ENCODE measurements around the gene PRDX6.
"Not testable (repeated sequence)": the region's sequence is repeated elsewhere in the genome, so short reads cannot be mapped to it uniquely, and the experiment has no call there.

The PRDX6 gene

DNA sequence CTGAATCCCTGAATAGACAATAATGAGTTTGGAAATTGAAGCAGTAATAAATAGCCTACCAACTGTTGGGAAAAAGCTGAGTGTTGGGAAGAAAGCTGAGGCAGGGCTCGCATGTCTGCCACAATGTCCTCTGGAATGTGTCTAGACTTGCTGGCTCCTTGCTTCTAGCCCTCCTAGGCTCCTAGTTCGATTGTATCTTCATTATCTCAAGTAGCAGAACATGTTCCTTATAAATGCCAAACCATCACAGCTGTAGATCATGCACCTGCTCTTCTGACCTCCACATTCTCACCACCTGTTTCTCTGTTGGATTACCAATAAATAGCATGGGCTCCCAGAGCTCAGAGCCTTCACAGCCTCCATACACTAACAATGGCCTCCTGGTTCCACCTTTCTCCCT is 12.9 kb upstream of the PRDX6 start:
- H3K4me1 ChIP-seq (ENCODE audit: control insufficient read depth, insufficient read depth, low read length); H3K9me3 ChIP-seq (ENCODE audit: control insufficient read depth, low read length); H3K27me3 ChIP-seq (ENCODE audit: control insufficient read depth, insufficient read depth, low read length, poor library complexity, severe bottlenecking); H3K27ac ChIP-seq (ENCODE audit: insufficient read depth, low read depth, low read length, poor library complexity, severe bottlenecking); H3K4me3 ChIP-seq (ENCODE audit: insufficient read depth, low read depth, low read length); H3K36me3 ChIP-seq (ENCODE audit: control insufficient read depth, insufficient read depth, low read length): not testable (repeated sequence)
- 91 to 92% methylated on average over 2 of the region's 2 CpGs for WGBS, 2 experiments

- no peaks in the 10 kb centered on the region for H3K4me1 ChIP-seq (ENCODE audit: control insufficient read depth, insufficient read depth, low read length)
- H3K36me3 ChIP-seq (ENCODE audit: control insufficient read depth, insufficient read depth, low read length) = no peaks in the 10 kb centered on the region
- no peak overlapping the region for H3K27ac ChIP-seq (ENCODE audit: insufficient read depth, low read depth, low read length, poor library complexity, severe bottlenecking)
- WGBS, 2 experiments = 88 to 98% methylated on average over 4 of the region's 4 CpGs
- H3K9me3 ChIP-seq (ENCODE audit: control insufficient read depth, low read length) = peaks cover 2% of the 10 kb centered on the region
- H3K27me3 ChIP-seq (ENCODE audit: control insufficient read depth, insufficient read depth, low read length, poor library complexity, severe bottlenecking) = no peaks in the 10 kb centered on the region
- H3K4me3 ChIP-seq (ENCODE audit: insufficient read depth, low read depth, low read length) = no peak overlapping the region
Observed at GRCh38 chr1:173467426-173467825, 9.7 kb upstream of the PRDX6 start.

GRCh38 chr1:173469656-173470055 is 7.5 kb upstream of the PRDX6 start:
- Histone ChIP-seq H3K4me1 (ENCODE audit: control insufficient read depth, insufficient read depth, low read length) (no peaks in the 10 kb centered on the region), H3K27me3 (ENCODE audit: control insufficient read depth, insufficient read depth, low read length, poor library complexity, severe bottlenecking) (no peaks in the 10 kb centered on the region), H3K36me3 (ENCODE audit: control insufficient read depth, insufficient read depth, low read length) (no peaks in the 10 kb centered on the region), H3K4me3 (ENCODE audit: insufficient read depth, low read depth, low read length) (no peak overlapping the region), H3K27ac (ENCODE audit: insufficient read depth, low read depth, low read length, poor library complexity, severe bottlenecking) (no peak overlapping the region), H3K9me3 (ENCODE audit: control insufficient read depth, low read length) (peaks cover 2% of the 10 kb centered on the region)
- 92 to 94% methylated on average over 3 of the region's 3 CpGs for WGBS, 2 experiments

DNA sequence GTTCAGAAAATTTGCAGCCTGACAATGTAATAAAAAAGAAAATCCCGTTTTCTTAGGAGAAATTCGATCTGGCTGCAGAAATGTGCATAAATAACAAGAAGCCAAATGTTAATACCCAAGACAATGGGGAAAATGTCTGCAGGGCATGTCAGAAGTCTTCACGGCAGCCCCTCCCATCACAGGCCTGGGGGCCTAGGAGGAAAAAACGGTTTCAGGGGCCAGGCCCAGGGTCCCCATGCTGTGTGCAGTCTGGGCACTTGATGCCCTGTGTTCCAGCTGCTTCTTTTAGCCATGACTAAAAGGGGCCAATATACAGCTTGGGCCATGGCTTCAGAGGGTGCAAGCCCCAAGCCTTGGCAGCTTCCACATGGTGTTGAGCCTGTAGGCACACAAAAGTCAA is 6.5 kb upstream of the PRDX6 start:
- Histone ChIP-seq H3K36me3 (ENCODE audit: control insufficient read depth, insufficient read depth, low read length) (no peaks in the 10 kb centered on the region), H3K9me3 (ENCODE audit: control insufficient read depth, low read length) (peaks cover 2% of the 10 kb centered on the region)

GRCh38 chr1:173473599-173474011 is 3.5 kb upstream of the PRDX6 start:
- 90 to 91% methylated on average over 2 of the region's 2 CpGs for WGBS, 2 experiments
- H3K27ac ChIP-seq (ENCODE audit: insufficient read depth, low read depth, low read length, poor library complexity, severe bottlenecking) = no peak overlapping the region

More for the DNA sequence above, 6.5 kb upstream of the PRDX6 start:
- no peak overlapping the region for H3K4me3 ChIP-seq (ENCODE audit: insufficient read depth, low read depth, low read length)
- H3K4me1 ChIP-seq (ENCODE audit: control insufficient read depth, insufficient read depth, low read length) = no peaks in the 10 kb centered on the region
- 93 to 95% methylated on average over 4 of the region's 4 CpGs for WGBS, 2 experiments
- no peak overlapping the region for H3K27ac ChIP-seq (ENCODE audit: insufficient read depth, low read depth, low read length, poor library complexity, severe bottlenecking)
- no peaks in the 10 kb centered on the region for H3K27me3 ChIP-seq (ENCODE audit: control insufficient read depth, insufficient read depth, low read length, poor library complexity, severe bottlenecking)

GRCh38 chr1:173474097-173474779 is 2.9 kb upstream of the PRDX6 start:
- Histone ChIP-seq H3K4me3 (ENCODE audit: insufficient read depth, low read depth, low read length) (no peak overlapping the region), H3K4me1 (ENCODE audit: control insufficient read depth, insufficient read depth, low read length) (peaks cover 5% of the 10 kb centered on the region), H3K27ac (ENCODE audit: insufficient read depth, low read depth, low read length, poor library complexity, severe bottlenecking) (peak overlapping the region; percentile 8), H3K36me3 (ENCODE audit: control insufficient read depth, insufficient read depth, low read length) (no peaks in the 10 kb centered on the region), H3K9me3 (ENCODE audit: control insufficient read depth, low read length) (peaks cover 2% of the 10 kb centered on the region), H3K27me3 (ENCODE audit: control insufficient read depth, insufficient read depth, low read length, poor library complexity, severe bottlenecking) (no peaks in the 10 kb centered on the region)
- WGBS, 2 experiments = 83 to 86% methylated on average over 5 of the region's 5 CpGs

More at GRCh38 chr1:173473599-173474011, 3.5 kb upstream of the PRDX6 start:
- Histone ChIP-seq H3K9me3 (ENCODE audit: control insufficient read depth, low read length) (peaks cover 2% of the 10 kb centered on the region), H3K4me1 (ENCODE audit: control insufficient read depth, insufficient read depth, low read length) (peaks cover 4% of the 10 kb centered on the region), H3K27me3 (ENCODE audit: control insufficient read depth, insufficient read depth, low read length, poor library complexity, severe bottlenecking) (no peaks in the 10 kb centered on the region), H3K36me3 (ENCODE audit: control insufficient read depth, insufficient read depth, low read length) (no peaks in the 10 kb centered on the region), H3K4me3 (ENCODE audit: insufficient read depth, low read depth, low read length) (no peak overlapping the region)

DNA sequence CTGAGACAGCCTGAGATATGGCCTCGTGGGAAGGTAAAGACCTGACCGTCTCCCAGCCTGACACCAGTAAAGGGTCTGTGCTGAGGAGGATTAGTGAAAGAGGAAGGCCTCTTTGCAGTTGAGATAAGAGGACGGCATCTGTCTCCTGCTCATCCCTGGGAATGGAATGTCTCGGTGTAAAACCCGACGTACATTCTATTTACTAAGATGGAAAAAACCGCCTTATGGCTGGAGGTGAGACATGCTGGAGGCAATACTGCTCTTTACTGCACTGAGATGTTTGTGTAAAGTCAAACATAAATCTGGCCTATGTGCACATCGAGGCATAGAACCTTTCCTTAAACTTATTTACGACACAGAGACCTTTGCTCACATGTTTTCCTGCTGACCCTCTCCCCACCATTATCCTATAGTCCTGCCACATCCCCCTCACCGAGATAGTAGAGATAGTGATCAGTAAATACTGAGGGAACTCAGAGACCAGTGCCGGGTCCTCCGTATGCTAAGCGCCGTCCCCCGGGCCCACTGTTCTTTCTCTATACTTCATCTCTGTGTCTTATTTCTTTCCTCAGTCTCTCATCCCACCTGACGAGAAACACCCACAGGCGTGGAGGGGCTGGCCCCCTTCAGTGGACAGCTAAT is 2.2 kb upstream of the PRDX6 start:
- not testable (repeated sequence) for H3K27ac ChIP-seq (ENCODE audit: insufficient read depth, low read depth, low read length, poor library complexity, severe bottlenecking); H3K4me3 ChIP-seq (ENCODE audit: insufficient read depth, low read depth, low read length)

GRCh38 chr1:173475564-173476196 is 1.5 kb upstream of the PRDX6 start:
- 79 to 84% methylated on average over 5 of the region's 5 CpGs for WGBS, 2 experiments
- peaks cover 6% of the 10 kb centered on the region for H3K36me3 ChIP-seq (ENCODE audit: control insufficient read depth, insufficient read depth, low read length)
- H3K9me3 ChIP-seq (ENCODE audit: control insufficient read depth, low read length) = no peaks in the 10 kb centered on the region
- no peaks in the 10 kb centered on the region for H3K27me3 ChIP-seq (ENCODE audit: control insufficient read depth, insufficient read depth, low read length, poor library complexity, severe bottlenecking)
- H3K27ac ChIP-seq (ENCODE audit: insufficient read depth, low read depth, low read length, poor library complexity, severe bottlenecking) = no peak overlapping the region
- H3K4me1 ChIP-seq (ENCODE audit: control insufficient read depth, insufficient read depth, low read length) = peaks cover 16% of the 10 kb centered on the region
- peak overlapping the region; percentile 87 for H3K4me3 ChIP-seq (ENCODE audit: insufficient read depth, low read depth, low read length)

More for the DNA sequence above, 2.2 kb upstream of the PRDX6 start:
- not testable (repeated sequence) for H3K27me3 ChIP-seq (ENCODE audit: control insufficient read depth, insufficient read depth, low read length, poor library complexity, severe bottlenecking); H3K9me3 ChIP-seq (ENCODE audit: control insufficient read depth, low read length); H3K36me3 ChIP-seq (ENCODE audit: control insufficient read depth, insufficient read depth, low read length)
- H3K4me1 ChIP-seq (ENCODE audit: control insufficient read depth, insufficient read depth, low read length) = peaks cover 12% of the 10 kb centered on the region
- WGBS, 2 experiments = 85 to 89% methylated on average over 17 of the region's 17 CpGs

DNA sequence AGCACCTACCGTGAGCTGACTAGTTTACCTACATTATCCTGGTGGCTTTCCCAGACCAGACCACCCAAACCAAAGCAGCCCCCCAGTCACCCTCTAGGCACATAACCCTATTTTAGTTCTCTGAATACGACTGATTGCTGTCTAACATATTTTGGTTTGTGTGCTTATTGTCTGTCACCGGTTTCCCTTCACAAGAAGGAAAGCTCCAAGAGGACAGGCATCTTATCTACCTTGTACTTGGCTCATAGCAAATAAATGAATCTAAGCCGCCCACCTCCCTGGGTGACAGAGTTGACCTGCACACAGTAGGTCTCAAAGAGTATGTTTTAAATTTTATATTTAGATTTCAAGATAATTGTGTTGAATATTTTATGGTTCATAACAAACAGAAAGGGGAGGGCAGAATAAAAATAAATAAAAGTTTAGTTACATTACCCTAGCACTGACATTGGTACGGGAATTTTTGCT is 904 bp upstream of the PRDX6 start:
- no peaks in the 10 kb centered on the region for H3K27me3 ChIP-seq (ENCODE audit: control insufficient read depth, insufficient read depth, low read length, poor library complexity, severe bottlenecking)
- no peak overlapping the region for H3K27ac ChIP-seq (ENCODE audit: insufficient read depth, low read depth, low read length, poor library complexity, severe bottlenecking)
- peaks cover 16% of the 10 kb centered on the region for H3K4me1 ChIP-seq (ENCODE audit: control insufficient read depth, insufficient read depth, low read length)
- H3K36me3 ChIP-seq (ENCODE audit: control insufficient read depth, insufficient read depth, low read length) = peaks cover 10% of the 10 kb centered on the region
- 64 to 69% methylated on average over 5 of the region's 5 CpGs for WGBS, 2 experiments
- H3K9me3 ChIP-seq (ENCODE audit: control insufficient read depth, low read length) = no peaks in the 10 kb centered on the region
- peak overlapping the region; percentile 87 for H3K4me3 ChIP-seq (ENCODE audit: insufficient read depth, low read depth, low read length)

- 0% methylated on average over 62 of the region's 62 CpGs for WGBS, 2 experiments
- H3K27ac ChIP-seq (ENCODE audit: insufficient read depth, low read depth, low read length, poor library complexity, severe bottlenecking) = peak overlapping the region; percentile 23
- H3K4me1 ChIP-seq (ENCODE audit: control insufficient read depth, insufficient read depth, low read length) = peaks cover 16% of the 10 kb centered on the region
- no peaks in the 10 kb centered on the region for H3K27me3 ChIP-seq (ENCODE audit: control insufficient read depth, insufficient read depth, low read length, poor library complexity, severe bottlenecking)
- peak overlapping the region; percentile 87 for H3K4me3 ChIP-seq (ENCODE audit: insufficient read depth, low read depth, low read length)
- peaks cover 15% of the 10 kb centered on the region for H3K36me3 ChIP-seq (ENCODE audit: control insufficient read depth, insufficient read depth, low read length)
- no peaks in the 10 kb centered on the region for H3K9me3 ChIP-seq (ENCODE audit: control insufficient read depth, low read length)
Observed at GRCh38 chr1:173476665-173477285, 360 bp upstream of the PRDX6 start.

Measured in ectodermal cell (in vitro differentiated cells).